ENCODE measurements around the gene FRMD1.

Gene FRMD1

DNA sequence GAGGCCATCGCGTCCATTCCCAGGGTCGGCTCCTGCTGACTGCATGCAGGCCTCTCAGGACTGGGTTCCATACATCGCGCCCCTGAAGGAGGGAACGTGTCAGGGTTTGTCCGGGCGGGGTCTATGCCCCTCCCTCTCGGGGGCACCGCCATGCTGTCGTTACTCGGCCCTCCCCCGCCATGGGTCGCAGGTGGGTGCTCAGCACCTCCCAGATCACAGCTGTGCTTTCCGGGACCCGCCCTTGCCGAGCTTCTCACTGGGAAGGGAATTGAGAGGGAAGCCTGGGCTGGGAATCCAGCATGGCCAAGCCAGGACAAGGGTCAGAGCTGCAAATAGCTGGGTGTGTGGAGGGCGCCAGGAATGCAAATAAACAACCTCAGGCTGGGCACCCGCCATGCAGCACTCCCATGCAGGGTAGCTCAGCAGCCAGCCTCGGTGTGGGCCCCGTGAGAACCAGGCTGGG is at the start of gene FRMD1:
Gene FRMD1 (minus strand): TSS at position 270 of the 463 bp plus-strand sequence. CDS start 118 bp downstream, at position 152.
- no peak for DNase-seq (ENCODE audit: low read depth)

DNA sequence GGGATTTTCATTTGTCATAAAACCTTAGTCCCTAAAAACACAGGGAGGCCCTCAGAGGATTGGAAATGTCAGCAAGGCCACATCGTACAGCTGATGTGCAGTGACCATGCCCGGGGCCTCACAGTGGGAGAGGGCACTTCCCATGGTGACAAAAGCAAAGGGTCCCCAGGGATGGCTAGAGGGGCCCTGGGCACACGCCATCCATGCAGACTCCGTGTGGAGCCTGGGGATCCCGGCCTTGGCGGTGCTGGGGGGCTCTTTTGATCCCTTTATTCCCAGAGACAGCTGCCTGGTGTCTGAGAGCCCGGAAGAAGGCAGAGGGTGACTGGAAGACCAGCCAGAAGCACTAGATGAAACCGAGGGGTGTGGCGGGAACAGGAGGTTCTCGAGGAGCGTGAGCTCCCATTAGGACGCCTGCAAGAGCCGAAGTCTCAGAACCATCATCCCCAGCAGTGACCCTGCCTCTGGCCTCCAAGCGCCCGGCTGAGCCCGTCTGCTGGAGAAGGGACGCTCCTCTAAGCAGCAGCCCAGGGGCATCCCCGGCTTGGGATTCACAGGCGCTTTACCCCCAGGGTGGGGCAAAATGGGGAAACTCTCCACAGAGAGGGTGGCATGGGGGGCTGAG is 49.1 kb upstream of the FRMD1 start:
- DNase-seq (ENCODE audit: low read depth) = no peak

DNA sequence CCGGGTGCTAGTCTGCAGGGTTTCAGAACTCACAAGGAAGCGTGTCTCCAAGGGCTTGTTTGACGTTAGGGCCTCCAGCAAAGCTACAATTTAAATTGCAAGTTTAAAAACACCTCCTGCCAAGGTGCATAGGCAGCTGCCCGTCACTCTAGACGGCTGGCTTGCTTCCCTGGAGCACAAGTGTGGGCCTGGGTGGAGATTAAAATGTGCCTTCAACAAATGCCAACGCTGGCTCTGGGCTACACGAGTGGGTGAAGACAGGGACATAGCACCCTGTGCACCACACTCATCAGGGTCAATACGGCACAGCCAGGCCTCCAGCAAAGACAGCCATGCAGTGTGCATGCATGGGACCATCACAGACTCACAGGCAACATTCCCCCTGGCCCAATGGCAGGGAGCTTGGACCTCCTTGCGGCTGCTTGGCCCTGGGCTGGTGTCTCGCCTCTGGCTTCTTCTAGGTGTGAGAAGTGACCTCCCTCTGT is 48.4 kb upstream of the FRMD1 start:
- no peak for DNase-seq (ENCODE audit: low read depth)

DNA sequence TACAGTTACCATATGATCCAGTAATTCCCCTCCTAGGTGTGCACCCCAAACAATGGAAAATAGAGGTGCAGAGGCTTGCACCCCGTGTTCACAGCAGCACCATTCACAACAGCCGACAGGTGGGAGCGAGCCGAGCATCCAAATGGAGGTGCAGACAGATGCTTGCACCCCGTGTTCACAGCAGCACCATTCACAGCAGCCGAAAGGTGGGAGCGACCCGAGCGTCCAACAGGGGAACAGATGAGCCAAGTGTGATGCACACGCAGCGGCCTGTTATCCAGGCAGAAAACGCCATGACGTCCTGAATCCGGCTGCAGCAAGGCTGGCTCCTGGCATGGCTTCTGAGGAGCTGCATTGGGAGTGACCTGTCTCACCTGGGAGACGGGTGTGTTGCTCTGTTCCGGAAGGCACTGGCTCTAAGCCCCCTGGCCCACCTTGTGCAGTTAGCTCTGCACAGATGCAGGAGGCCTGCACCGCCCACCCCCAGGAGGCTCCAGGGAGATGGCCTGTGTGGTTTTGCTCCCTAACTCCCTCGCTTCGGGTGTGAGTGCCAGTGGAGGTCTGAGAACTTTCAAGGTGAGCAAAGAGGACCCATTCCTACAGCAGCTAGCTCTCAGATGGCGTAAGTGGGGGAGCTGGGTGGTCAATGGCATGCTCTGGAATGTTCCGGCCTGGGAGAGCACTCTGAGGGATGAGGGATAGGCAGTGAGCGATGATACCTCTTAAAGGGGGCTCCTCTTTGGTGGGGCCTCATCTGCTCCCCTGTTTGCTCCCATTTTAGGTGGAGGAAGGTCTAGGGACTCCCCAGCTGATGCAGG is 47.8 kb upstream of the FRMD1 start:
- no peak for DNase-seq (ENCODE audit: low read depth)

DNA sequence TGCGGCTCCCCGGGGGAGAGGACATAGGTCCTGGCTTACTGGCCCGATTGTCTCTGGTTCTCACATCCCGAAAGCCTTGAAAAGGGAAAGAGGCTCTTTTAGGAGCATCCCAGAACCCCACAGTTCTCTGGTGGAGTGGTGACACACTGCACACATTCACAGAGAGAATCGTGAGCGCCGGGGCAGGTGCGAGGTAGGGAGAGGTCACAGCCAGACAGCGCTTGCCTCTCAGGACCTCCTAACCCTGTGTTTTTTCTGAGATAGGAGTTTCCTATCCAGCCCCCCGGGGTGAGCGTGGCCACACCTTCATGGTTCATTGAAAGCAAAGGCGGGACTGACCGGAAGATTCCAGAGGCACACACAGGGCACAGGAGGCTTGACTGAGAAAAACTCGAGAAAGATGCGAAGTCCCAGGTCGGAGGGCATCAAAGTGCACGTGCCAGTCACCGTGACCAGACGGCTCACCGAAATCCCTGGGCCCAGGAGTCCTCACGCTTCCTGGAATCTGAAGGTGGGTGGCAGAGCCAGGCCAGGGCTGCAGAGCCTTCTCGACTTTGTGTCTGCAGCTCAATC is 46.5 kb upstream of the FRMD1 start:
- DNase-seq (ENCODE audit: low read depth) = no peak

DNA sequence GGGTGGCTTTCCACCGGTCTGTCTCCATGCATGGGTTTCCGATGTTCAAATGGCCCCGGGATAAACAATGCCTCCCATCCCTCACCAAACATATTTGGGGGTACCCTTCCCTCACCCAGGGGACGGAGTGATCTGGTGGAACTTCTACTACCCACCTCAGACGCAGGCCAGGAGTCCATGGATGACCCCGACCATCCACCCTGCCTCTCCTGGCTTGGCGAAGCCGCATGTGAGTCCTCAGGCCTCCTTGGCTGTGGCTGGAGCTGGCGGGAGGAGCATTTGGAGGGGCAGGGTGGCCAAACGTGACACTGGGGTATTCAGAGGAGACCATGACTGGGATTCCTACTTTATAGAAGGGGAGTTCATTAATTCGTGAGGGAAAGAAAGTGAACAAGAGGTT is 45.9 kb upstream of the FRMD1 start:
- no peak for DNase-seq (ENCODE audit: low read depth)

DNA sequence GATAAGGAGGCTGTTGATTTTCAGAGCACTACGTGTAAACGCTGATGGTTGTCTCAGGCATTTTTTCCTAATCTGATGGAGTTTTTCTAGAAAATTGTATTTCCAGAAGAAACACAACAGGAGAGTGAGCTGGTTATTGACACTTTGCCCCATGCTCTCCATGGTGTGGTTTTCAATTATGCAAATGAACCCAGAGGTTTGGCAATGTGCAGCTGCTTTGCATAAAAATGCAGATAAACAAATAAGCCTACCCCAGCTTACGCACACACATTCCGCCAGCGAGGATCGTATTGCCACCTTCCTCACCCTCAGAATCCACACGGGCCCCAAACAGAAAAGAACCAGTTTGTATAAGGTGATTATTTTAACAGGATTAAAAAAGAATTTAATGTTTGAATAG is 45.1 kb upstream of the FRMD1 start:
- no peak for DNase-seq (ENCODE audit: low read depth)

DNA sequence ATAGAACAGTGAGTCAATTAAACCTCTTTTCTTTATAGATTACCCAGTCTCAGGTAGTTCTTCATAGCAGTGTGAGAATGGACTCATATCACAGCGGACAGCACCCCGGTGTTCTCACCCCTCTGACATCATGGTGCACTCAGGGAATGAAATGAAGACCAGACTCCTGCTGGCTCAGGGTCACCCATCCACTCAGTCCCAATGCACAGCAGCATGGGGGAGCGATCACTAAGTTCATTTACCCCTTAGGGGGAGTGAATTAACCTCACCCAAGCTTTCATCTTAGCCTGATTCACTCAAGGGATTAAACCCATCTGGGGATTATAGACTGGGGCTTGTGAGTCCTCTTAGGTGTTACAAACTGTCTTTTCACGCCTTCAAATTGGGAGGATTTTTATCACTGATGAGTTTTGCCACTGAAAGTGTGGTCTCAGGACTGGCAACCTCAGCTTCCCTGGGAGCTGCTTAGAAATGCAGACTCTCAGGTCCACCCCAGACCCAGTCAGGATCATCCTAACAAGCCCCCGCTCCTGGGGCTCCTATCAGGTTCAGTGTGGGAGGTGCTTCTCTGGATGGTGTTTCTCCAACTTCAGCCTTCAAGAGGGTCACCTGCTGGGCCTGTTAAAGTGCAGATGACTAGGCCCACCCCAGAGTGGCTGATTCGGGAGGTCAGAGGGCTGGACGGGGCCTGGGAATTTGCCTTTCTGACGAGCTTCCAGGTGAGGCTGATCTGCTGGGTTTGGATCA is 44.3 kb upstream of the FRMD1 start:
- no peak for DNase-seq (ENCODE audit: low read depth)

DNA sequence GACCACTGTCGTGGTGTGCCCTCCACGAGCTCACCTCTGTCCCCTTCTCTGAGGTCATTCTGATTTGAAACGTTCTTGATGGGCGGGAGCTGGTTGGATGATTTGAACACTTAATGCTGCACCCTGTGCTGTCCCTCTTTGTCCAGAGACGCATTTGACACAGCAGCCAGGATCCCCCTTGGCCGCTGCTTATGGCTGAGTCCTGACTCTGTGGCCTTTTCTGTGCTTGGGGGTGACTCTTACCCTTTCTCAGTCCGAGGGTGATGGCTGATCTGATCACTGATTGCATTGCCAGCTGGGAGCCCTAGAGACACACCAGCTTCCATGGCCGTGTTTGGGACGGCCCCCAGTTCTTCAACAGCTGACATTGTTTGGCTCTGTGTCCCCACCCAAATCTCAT is 43.5 kb upstream of the FRMD1 start:
- DNase-seq (ENCODE audit: low read depth) = no peak

DNA sequence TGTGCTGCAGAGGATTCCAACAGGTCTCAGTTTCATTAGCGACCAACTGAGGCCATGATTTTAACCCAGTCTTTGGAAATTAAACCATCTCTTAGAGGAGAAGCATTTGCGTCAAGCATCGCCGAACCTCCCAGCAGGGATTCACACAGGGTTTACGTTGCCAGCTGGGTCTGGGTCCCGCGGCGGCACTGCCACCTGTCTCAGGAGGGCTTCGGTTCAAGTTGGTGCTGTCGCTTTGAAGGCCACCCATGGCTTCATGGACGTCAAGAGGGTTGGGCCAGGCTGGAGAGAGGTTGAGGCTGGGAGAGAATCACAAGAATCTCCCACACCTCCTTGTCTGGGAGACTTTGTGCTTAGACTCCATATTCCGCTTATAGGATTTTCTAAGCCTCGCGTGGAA is 43.0 kb upstream of the FRMD1 start:
- no peak for DNase-seq (ENCODE audit: low read depth)

DNA sequence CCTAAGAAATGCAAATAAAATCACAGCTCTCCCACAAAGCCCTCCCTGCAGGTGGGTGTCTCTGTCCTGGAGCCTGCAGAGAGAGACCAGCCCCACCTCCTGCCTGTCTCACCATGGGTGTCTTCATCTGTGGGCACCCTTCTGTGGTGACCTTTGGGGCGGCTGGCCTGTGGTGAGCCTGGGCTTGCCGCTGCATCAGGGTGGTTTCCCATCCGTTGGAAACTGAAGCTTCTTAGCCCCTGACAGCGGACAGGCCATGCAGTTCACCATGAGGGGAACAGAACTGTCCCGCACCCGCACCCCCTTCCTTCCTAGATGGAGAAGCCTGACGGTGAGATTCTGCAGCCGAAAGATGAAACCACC is 42.3 kb upstream of the FRMD1 start:
- DNase-seq (ENCODE audit: low read depth) = no peak

DNA sequence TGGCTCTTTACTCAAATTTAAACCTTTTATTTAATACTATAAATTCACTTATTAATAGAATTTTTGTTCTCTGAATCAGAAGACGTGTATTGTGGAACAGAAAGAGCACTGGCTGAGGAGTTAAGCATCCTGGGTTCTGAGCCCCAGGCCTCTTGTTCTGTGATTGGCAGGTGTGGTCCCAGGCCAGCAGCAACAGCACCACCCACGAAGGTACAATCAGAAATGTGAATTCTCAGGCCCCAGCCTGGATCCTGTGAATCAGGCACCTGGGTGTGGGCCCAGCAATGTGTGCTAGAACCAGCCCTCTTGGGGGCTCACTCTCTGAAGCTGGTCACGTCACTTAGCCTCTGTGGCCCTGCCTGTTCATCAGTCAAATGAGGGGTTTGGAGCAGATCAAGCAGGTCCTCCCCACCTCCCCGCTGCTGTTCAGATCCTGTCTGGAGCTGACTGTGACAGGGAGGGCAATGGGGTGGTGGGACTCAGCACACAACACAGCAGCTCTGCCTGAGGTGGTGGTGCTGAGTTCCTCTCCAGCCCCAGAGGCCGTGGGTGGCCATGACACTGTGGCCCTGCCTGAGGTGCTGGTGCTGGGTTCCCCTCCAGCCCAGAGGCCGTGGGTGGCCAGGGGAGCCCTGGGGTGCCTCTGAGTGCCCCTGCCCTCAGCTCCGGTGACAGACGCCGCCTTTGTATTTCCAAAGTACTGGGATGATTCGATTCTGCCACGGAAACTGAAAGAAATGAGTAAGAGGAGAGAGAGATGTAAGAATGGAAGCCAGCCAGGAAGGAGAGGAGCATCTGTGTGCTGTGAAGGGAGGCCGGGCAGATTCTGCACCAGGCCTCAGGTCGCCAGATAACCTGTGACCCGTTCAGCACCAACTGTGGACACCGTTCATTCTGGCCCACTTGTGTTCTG is 41.6 kb upstream of the FRMD1 start:
- no peak for DNase-seq (ENCODE audit: low read depth)

DNA sequence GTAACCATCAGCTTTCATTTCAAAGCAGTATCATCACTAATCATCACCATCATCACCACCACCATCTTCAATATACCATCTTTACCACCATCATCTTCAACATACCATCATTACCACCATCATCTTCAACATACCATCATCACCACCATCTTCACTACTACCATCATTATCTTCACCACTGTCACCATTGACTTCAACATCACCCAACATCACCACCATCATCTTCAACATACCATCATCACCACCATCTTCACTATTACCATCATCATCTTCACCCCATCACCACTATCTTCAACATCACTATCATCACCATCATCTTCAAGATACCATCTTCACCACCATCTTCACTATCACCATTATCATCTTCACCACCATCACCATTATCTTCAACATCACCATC is 40.5 kb upstream of the FRMD1 start:
- DNase-seq (ENCODE audit: low read depth) = no peak

DNA sequence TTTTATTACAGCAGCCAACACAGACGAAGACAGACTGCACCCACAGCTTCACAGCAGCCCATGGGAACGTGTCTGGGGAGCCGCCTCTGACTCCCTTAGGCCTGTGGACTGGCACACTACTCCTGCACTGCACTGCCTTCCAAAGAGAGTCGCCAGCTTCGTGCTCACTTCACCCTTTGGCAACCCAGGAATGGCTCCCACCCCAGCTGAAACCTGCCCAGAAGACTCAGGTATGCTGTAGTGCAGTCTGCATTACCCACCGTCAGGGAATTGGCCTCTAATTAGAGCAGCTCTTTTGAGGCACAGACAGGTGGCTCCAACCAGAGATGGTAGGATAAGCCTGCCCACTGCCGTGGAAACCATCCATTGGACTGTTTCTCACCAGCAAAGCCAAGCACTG is 39.9 kb upstream of the FRMD1 start:
- DNase-seq (ENCODE audit: low read depth) = no peak

DNA sequence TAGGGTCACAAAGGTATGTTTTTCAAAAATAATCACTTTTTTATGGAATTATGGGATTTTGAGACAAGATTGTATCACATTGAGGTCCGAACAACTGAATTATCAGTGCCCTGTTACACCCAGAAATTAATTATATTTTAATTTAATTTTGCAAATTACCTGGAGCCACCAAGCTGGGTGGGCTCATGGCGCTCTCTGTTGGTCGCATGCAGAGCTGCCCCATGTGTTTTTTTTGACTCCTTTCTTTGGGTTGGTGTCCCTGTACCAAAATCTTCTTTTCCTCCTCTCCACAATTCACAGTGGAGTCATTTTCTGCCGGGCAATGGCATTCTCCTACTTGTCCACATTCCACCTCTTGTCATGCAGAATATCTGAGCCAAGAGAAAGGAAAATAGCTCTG is 38.9 kb upstream of the FRMD1 start:
- no peak for DNase-seq (ENCODE audit: low read depth)

DNA sequence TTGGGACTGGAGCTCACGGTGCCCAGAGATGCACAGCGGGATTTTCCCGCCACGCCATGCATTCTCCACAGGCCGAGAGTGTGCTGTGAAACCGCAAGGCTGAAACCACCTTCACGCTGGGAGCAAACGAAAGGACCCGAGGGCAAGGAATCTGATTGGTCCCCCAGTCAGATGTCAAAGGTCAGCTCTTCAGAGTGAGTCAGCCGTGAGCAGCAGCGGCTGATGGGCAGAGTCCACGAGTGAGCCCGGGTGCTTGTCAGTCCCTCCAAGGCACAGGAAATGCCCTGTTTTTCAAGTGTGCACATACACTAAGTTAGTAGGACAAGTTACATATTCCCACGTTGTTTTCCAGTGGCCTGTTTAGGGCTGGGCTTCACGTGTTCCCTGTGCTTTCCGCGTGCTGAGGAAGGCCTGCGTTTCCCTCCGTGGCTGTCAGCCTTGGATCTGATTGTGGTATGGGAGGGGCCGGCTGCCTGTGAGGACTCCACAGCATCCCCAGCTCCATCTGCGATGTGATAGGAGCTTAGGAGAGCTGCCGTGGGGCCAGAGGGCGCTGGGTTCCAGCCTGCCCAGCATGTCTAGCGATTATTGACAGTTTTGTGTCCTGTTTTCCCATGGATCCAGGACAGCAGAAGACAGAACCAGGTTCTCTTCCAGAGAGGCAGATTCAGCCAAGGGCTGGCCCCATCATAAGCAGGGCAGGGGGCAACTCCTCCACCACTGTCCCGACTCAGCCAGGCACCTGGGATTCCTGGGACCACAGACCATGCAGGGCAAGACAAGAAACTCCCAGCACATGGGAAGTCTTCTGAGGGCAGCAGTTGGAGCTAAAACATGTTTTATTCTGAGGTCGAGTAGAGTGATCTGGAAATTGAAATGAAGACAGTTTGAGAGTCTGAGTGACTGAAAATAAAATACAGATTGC is 38.2 kb upstream of the FRMD1 start:
- no peak for DNase-seq (ENCODE audit: low read depth)

DNA sequence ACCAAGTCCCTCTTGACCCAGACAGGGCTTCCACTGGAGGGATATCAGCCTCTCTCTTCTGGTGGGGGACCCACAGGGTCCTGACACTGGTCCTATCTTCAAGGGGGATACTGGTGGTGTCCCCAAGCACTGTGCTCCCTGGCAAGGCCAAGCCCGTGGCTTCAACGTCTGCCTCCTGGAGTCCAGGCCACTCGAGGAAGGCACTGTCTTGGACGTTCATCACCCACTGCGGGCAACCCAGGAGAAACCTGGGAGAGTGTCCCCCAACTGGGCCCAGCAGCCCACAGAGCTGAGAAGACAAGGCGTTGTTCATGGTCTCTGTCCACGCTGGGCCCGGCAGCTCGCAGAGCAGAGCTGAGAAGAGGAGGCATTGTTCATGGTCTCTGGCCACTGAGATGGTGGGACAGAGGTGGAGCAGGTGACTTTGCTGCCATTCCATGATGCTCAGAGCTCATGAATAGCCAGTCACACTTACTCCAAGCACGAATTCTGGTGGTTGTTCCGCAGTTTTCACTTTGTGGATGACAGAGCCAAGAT is 37.5 kb upstream of the FRMD1 start:
- no peak for DNase-seq (ENCODE audit: low read depth)

DNA sequence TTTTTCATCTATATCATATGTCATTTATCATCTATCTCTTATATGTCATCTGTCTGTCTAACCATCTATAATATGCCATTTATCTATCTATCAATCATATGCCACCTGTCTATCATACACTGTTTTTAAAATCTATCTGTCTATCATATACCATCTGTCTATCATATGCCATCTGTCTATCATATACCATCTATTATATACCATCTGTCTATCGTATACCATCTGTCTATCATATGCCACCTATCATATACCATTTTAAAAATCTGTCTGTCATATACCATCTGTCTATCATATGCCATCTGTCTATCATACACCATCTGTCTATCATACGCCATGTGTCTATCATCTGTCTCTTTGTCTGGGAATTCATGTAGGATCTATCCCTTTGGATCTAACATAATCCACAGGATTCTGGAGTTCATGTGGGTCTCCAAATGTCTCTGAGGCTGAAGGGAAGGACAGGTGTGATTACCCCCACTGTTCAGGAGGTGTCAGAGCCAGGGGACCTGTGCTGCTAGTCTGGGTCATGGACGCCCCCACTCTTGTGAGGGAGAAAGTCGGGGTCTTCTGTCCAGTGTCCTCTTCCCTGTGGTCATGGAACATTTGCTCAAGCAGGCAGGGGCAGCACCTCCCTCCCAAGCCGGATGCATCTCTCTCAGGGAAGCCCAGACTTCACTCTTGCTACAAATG is 36.9 kb upstream of the FRMD1 start:
- no peak for DNase-seq (ENCODE audit: low read depth)

DNA sequence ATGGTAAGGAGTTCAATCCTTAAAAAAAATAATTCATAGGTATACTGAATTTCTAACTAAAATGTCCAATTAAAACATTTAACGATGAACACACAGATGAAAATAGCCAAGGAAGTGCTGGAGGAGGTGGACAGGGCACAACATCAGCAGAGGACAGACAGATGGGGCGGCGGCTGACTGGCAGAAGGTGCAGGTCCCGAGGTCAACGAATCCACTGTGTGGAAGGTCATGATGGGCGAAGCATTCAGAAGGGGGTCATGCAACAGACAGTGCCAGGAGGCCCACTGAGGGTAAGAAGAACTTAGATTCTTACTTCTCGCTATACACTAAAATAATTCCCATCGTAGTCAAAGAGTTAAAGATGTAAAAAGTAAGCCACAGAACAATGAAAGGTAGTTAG is 34.2 kb upstream of the FRMD1 start:
- DNase-seq (ENCODE audit: low read depth) = no peak

DNA sequence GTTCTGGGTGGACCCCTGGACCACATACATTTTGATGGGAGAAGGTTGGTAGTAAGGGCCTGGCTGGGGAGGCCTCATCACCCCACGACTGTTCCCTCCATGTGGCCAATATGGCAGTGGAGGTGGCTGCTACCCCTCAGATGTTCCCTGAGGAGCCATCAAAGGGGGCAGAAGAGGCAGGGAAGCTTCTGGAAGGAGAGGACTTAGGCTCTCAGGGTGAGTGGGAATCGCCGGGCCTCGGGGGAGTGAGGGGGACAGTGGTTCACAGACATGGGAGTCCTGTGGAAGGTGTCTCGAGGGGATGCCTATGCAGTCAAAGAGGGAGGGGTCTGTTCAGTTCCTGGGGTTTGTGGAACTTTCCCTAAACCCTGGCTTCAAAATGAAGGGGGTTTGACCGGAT is 32.9 kb upstream of the FRMD1 start:
- DNase-seq (ENCODE audit: low read depth) = no peak

Data from T-helper 22 cell (primary cell).